Lower lobe of right lung (tissue), 2 donors: ENCODE results near the gene KREMEN2. TPM values are rescaled to one million over a fixed set of nuclear protein-coding genes. Genes with fewer than 3 reads are reported as not detected.
A peak's percentile ranks its signal among the peaks of the same experiment; 100 is the strongest.

Experiments
- ATAC-seq, 2 donors: fragments of 200-7000 bp; cut with Tn5 transposase; one replicate each; pipeline ENCODE4 v1.9.1; 2020 to 2022; ENCODE audit warnings: mild to moderate bottlenecking in 2 of 2, moderate library complexity in 2 of 2
- DNase-seq: peaks from one replicate; pipeline ENCODE4 v3.0.0-alpha.2; 2020
- H3K27ac ChIP-seq: fragments of 200-600 bp; one replicate; pipeline ENCODE4 v1.8.0; 2022
- H3K27me3 ChIP-seq: fragments of 200-600 bp; one replicate; pipeline ENCODE4 v1.8.0; 2022; ENCODE audit warnings: low read depth
- H3K36me3 ChIP-seq: fragments of 200-600 bp; one replicate; pipeline ENCODE4 v1.8.0; 2022; ENCODE audit warnings: mild to moderate bottlenecking
- H3K4me1 ChIP-seq: fragments of 200-600 bp; one replicate; pipeline ENCODE4 v1.8.0; 2022
- H3K4me3 ChIP-seq: fragments of 200-600 bp; one replicate; pipeline ENCODE4 v1.8.0; 2022; ENCODE audit warnings: mild to moderate bottlenecking
- H3K9me3 ChIP-seq: fragments of 200-600 bp; one replicate; pipeline ENCODE4 v1.8.0; 2022
- CTCF ChIP-seq: fragments of 200-600 bp; IDR thresholded peaks from one replicate; pipeline ENCODE4 v1.8.0; 2022; ENCODE audit warnings: antibody characterized with exemption, mild to moderate bottlenecking
- intact Hi-C: fragments of 100-400 bp; cut with DNase I; formaldehyde crosslinking; loops from one replicate; pipeline ENCODE4 v1.11.0; 2022
- long read RNA-seq: library from polyadenylated mRNA; unstranded; transcript quantifications from one replicate; pipeline ENCODE4 v2.0.0, GENCODE V29; 2021
- total RNA-seq: library from RNA; stranded (reverse); fragmentation: NEBNext Ultra II Directional; extraction: Animal tissue kit (Norgen Biotek cat#: 25700); gene quantifications from one replicate; pipeline ENCODE4 v1.2.1, GENCODE V29; 2021
- donor health status: DM: no; HTN: yes; CAD: no; lungs with severe emphysema.

KREMEN2 gene
- total RNA-seq = not detected
- long read RNA-seq = 0 reads

GRCh38 chr16:2963723-2964474, at the start of gene KREMEN2:
KREMEN2 (plus strand) TSS chr16:2964275; CDS start chr16:2964521, 246 bp downstream.
- intact Hi-C loops = no loop called here
- DNase-seq (peak; percentile 54), ATAC-seq (no peak)
- no peak within 1 kb of the TSS for H3K27ac ChIP-seq
- peaks cover 53% of the 10 kb centered on the region for H3K4me1 ChIP-seq
- no peaks in the 10 kb centered on the region for H3K9me3 ChIP-seq
- no peaks in the 10 kb centered on the region for H3K36me3 ChIP-seq
- peak within 1 kb of the TSS; percentile 43 for H3K4me3 ChIP-seq
- peaks cover 81% of the 10 kb centered on the region for H3K27me3 ChIP-seq
- no peak for TF ChIP-seq CTCF

- Histone ChIP-seq H3K27ac (no peak overlapping the region), H3K9me3 (no peaks in the 10 kb centered on the region), H3K4me3 (no peak overlapping the region), H3K4me1 (peaks cover 29% of the 10 kb centered on the region), H3K36me3 (peaks cover 29% of the 10 kb centered on the region), H3K27me3 (no peaks in the 10 kb centered on the region)
- no peak for DNase-seq
- ATAC-seq = no peak
- intact Hi-C loops = no loop called here
- TF ChIP-seq CTCF = no peak
Measured at GRCh38 chr16:2915196-2915929, 48.7 kb upstream of the KREMEN2 start.

GRCh38 chr16:2919511-2920255, 44.4 kb upstream of the KREMEN2 start:
- no peaks in the 10 kb centered on the region for H3K9me3 ChIP-seq
- ATAC-seq (peak; percentile 78 to 91), DNase-seq (no peak)
- H3K4me1 ChIP-seq = peaks cover 10% of the 10 kb centered on the region
- H3K27me3 ChIP-seq = no peaks in the 10 kb centered on the region
- H3K27ac ChIP-seq = peak overlapping the region; percentile 63
- peak; percentile 94 for TF ChIP-seq CTCF
- peaks cover 37% of the 10 kb centered on the region for H3K36me3 ChIP-seq
- intact Hi-C loops = loop anchor here (10.0 kb wide), 1 partner anchor 45 kb away; no protein-coding TSS in a partner anchor
- H3K4me3 ChIP-seq = no peak overlapping the region

- Histone ChIP-seq H3K27ac (no peak overlapping the region), H3K4me1 (peaks cover 20% of the 10 kb centered on the region), H3K9me3 (no peaks in the 10 kb centered on the region), H3K27me3 (no peaks in the 10 kb centered on the region), H3K36me3 (peaks cover 21% of the 10 kb centered on the region), H3K4me3 (no peak overlapping the region)
- ATAC-seq (no peak), DNase-seq (no peak)
- no peak for TF ChIP-seq CTCF
- intact Hi-C loops = loop anchor here (10.0 kb wide), 1 partner anchor 49 kb away; no protein-coding TSS in a partner anchor
Measured at GRCh38 chr16:2923481-2923880, 40.6 kb upstream of the KREMEN2 start.
